Common myeloid progenitor, CD34-positive (primary cell): Measurements from ENCODE around the gene ADAT2. TPM values are rescaled to one million over a fixed set of nuclear protein-coding genes. Genes with fewer than 3 reads are reported as not detected.

ENCODE experiments used
- CTCF ChIA-PET: fragments of 350-600 bp; sonication (Branson Sonifier 250); formaldehyde crosslinking; loops from one replicate; lab custom pipeline; 2021; ENCODE audit warnings: antibody characterized with exemption; lab: Charles Lee
- POLR2A ChIA-PET: fragments of 350-600 bp; sonication (Branson Sonifier 250); formaldehyde crosslinking; loops from one replicate; lab custom pipeline; 2021; ENCODE audit warnings: antibody characterized with exemption; lab: Charles Lee
- DNase-seq, 3 donors: peaks; one replicate each; pipeline versions ENCODE4 v3.0.0 to v3.0.0-alpha.2; 2013
- H3K27ac ChIP-seq, 2 experiments: 1 replicate in 1 of 2; 2 replicates in 1 of 2; pipeline ENCODE4 v1.7.0; 2013; ENCODE audit warnings: inconsistent platforms in 2 of 2, low read length in 2 of 2, mild to moderate bottlenecking in 2 of 2, low read depth in 1 of 2, moderate library complexity in 1 of 2; ENCODE audit not compliant: severe bottlenecking in 2 of 2, insufficient read depth in 1 of 2, poor library complexity in 1 of 2
- H3K27me3 ChIP-seq, 5 experiments: replicated peaks in 2 of 5; 1 replicate in 3 of 5; 2 replicates in 2 of 5; pipeline versions ENCODE4 v1.6.1 to v1.7.0; 2013; ENCODE audit warnings: low read length in 4 of 5, mild to moderate bottlenecking in 2 of 5, moderate library complexity in 2 of 5, inconsistent platforms in 1 of 5; ENCODE audit not compliant: insufficient read depth in 5 of 5, control insufficient read depth in 4 of 5
- H3K36me3 ChIP-seq, 4 experiments: 1 replicate in 2 of 4; 2 replicates in 2 of 4; pipeline versions ENCODE4 v1.6.1 to v1.7.0; 2013; ENCODE audit warnings: low read length in 3 of 4, control low read depth in 1 of 4, mild to moderate bottlenecking in 1 of 4; ENCODE audit not compliant: control insufficient read depth in 4 of 4, insufficient read depth in 4 of 4
- H3K4me1 ChIP-seq, 4 experiments: 1 replicate in 3 of 4; 2 replicates in 1 of 4; pipeline versions ENCODE4 v1.6.1 to v1.7.1; 2013; ENCODE audit warnings: low read length in 3 of 4, mild to moderate bottlenecking in 3 of 4, control low read depth in 1 of 4, inconsistent platforms in 1 of 4, moderate library complexity in 1 of 4; ENCODE audit not compliant: control insufficient read depth in 4 of 4, insufficient read depth in 4 of 4; ENCODE audit errors: control extremely low read depth in 1 of 4
- H3K4me3 ChIP-seq, 7 experiments: 1 replicate in 4 of 7; 2 replicates in 3 of 7; pipeline versions ENCODE4 v1.5.1 to v1.7.0; 2013; ENCODE audit warnings: mild to moderate bottlenecking in 7 of 7, low read length in 6 of 7, moderate library complexity in 6 of 7, inconsistent platforms in 2 of 7, low read depth in 2 of 7, control low read depth in 1 of 7; ENCODE audit not compliant: insufficient read depth in 4 of 7, control insufficient read depth in 1 of 7; ENCODE audit errors: extremely low read depth in 1 of 7
- H3K9me3 ChIP-seq, 5 experiments: 1 replicate in 4 of 5; 2 replicates in 1 of 5; pipeline versions ENCODE4 v1.6.1 to v1.7.1; 2013; ENCODE audit warnings: low read length in 4 of 5, mild to moderate bottlenecking in 2 of 5, inconsistent platforms in 1 of 5, low read depth in 1 of 5, moderate library complexity in 1 of 5; ENCODE audit not compliant: control insufficient read depth in 4 of 5, insufficient read depth in 2 of 5; ENCODE audit errors: control extremely low read depth in 1 of 5
- WGBS: methylation state at CpG from one replicate; pipeline ENCODE4 v1.1.5; 2013; ENCODE audit not compliant: insufficient coverage; 5-methylcytosine and 5-hydroxymethylcytosine counted together
- polyA plus RNA-seq: library from polyadenylated mRNA; unstranded; fragments of 120-200 nt; gene quantifications from one replicate; pipeline ENCODE4 v1.2.1, GENCODE V29; 2013

The ADAT2 gene
- 36.5 TPM for polyA plus RNA-seq

DNA sequence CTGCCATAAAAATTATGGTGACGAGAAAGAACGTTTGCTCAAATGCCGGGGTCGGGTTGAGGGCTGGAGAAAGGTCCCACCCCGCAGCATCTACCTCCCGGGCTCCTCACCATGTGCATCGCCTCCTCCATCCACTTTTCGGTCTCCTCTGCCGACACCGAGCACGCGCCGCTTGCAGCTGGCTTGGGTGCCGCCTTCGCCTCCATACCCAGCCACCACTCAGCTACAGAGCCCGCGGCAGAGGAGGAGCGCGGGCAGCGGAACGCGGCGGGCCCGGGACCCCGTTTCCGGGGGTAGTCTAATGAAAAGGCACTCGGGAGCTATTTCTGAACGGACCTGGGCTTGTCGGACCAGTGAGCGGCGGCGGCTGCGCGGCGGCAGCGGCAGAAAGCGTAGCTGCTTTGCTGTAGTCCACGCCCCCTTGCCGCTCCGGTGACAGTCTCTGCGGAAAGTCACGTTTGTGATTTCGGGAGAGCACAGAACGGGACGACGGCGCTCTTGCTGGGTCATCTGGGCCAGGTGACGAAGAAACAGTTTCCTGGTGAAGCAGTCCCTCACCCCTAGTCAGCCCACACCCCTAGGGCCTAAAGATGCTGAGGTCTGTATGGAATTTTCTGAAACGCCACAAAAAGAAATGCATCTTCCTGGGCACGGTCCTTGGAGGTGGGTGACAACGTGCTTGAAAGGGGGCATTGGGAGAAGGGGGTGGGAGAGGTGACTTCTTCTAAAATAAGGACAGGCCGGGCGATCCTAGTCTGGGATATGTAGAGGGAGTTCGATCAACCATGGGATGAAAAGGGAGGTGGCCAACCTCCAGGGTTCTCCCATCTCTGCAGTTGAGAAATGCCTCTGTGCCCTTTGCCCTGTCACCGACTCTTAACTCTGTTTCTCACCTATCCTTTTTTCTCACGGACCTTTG lies at the start of gene ADAT2, which contains the start of gene PEX3:
TSS of gene ADAT2 (minus strand) at position 243 of the 919 bp plus-strand sequence. CDS start at position 206, 37 bp downstream.
TSS of gene PEX3 (plus strand) at position 353 of the 919 bp plus-strand sequence. CDS start at position 591, 238 bp downstream.
- peak; percentile 96 to 97 (median 96) for DNase-seq
- peaks cover 0 to 3% (median under 1%) of the 10 kb centered on the region in 4 experiments for H3K36me3 ChIP-seq

DNA sequence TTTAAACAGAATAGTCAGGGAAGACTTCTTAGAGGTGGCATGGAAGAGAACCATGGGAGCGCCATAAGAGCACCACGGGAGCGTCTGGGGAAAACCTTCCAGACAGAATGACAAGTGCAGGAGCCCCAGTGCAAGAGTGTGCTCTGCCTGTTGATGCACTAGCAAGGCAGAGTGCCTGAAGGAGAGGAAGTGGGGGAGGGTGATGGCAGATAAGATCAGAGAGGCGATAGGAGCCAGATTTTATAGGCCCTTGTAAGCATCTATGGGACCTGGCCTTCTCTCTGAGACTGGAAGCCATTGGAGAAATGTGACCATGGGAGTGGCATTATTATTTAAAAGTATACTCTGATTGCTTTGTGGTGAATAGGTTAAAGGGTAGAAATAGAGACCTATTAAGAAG lies 47.9 kb upstream of the ADAT2 start:
- 78% methylated on average over 4 of the region's 4 CpGs for WGBS
- H3K4me3 ChIP-seq = no peak overlapping the region
- ChIA-PET CTCF (interaction anchor here (2.1 kb wide), 1 partner anchor 14 kb away, joined by 6 read pairs; the partner anchor contains the start of gene FUCA2), POLR2A (no interaction called here)
- DNase-seq = no peak
- peaks cover 5 to 19% (median 11%) of the 10 kb centered on the region in 4 experiments for H3K36me3 ChIP-seq
- H3K4me1 ChIP-seq = peaks cover 0 to 5% (median 2%) of the 10 kb centered on the region in 4 experiments
- H3K27me3 ChIP-seq = no peaks in the 10 kb centered on the region
- H3K27ac ChIP-seq = no peak overlapping the region
- no peaks in the 10 kb centered on the region for H3K9me3 ChIP-seq

More for the DNA sequence above, at the start of gene ADAT2, which contains the start of gene PEX3:
- under 1% methylated on average over 46 of the region's 56 CpGs for WGBS
- Histone ChIP-seq H3K9me3 (no peaks in the 10 kb centered on the region), H3K27ac (peak within 1 kb of the TSS; percentile 71 to 88), H3K27me3 (no peaks in the 10 kb centered on the region), H3K4me3 (peak within 1 kb of the TSS; percentile 70 to 99 (median 92)), H3K4me1 (peaks cover 13 to 32% (median 24%) of the 10 kb centered on the region in 4 experiments)
- ChIA-PET POLR2A (interaction anchor here (0.5 kb wide), 1 partner anchor 565 kb away, joined by 3 read pairs; no protein-coding TSS in a partner anchor), CTCF (interaction anchor here (1.4 to 1.8 kb wide), 2 partner anchors 17 to 25 kb away, joined by 3 to 4 read pairs; no protein-coding TSS in a partner anchor)

DNA sequence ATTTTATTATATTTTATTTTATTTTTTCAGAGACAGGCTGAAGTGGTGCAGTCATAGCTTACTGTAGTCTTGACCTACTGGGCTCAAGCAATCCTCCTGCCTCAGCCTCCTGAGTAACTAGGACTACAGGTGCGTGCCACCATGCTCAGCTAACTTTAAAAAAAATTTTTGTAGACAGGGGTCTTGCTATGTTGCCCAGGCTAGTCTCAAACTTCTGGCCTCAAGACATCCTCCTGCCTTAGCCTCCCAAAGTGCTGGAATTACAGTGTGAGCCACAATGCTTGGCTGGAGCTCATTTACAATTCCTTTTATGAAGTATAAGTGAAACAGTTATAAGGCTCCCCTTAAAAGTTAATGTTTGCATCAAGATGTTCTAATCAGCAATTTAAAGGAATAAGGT lies 46.5 kb upstream of the ADAT2 start:
- no peaks in the 10 kb centered on the region for H3K9me3 ChIP-seq
- no peak for DNase-seq
- no peak overlapping the region for H3K4me3 ChIP-seq
- H3K4me1 ChIP-seq = peaks cover 0 to 5% (median 2%) of the 10 kb centered on the region in 4 experiments
- no peaks in the 10 kb centered on the region for H3K27me3 ChIP-seq
- no peak overlapping the region for H3K27ac ChIP-seq
- ChIA-PET POLR2A (no interaction called here), CTCF (interaction anchor here (1.5 to 2.1 kb wide), 3 partner anchors 12 to 15 kb away, joined by 3 to 6 read pairs (median 5); partner anchors contain the start of gene FUCA2)
- 100% methylated on average over 1 of the region's 1 CpG for WGBS
- H3K36me3 ChIP-seq = peaks cover 5 to 10% (median 8%) of the 10 kb centered on the region in 4 experiments

DNA sequence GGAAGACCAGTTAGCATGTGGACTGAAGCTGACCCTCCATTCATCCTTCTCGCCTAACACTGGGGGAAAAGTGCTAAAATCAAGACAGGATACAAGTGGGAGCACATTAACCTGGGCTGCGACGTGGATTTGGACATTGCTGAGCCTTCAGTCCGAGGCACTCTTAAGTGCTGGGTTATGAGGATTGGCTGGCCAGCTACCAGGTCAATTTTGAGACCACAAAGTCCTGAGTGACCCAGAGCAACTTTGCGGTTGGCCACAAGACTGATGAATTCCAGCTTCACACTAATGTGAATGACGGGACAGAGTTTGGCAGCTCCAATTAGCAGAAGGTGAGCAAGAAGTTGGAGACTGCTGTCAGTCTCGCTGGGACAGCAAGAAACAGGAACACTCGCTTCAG lies 40.3 kb upstream of the ADAT2 start:
- Histone ChIP-seq H3K4me3 (no peak overlapping the region), H3K27me3 (no peaks in the 10 kb centered on the region), H3K4me1 (no peaks in the 10 kb centered on the region), H3K27ac (no peak overlapping the region), H3K36me3 (peaks cover 0 to 6% (median 2%) of the 10 kb centered on the region in 4 experiments), H3K9me3 (no peaks in the 10 kb centered on the region)
- WGBS = 98% methylated on average over 8 of the region's 8 CpGs
- no peak for DNase-seq
- CTCF ChIA-PET = interaction anchor here (0.7 to 1.3 kb wide), 3 partner anchors 12 to 22 kb away, joined by 3 to 5 read pairs (median 4); partner anchors contain the start of gene FUCA2
- POLR2A ChIA-PET = no interaction called here

DNA sequence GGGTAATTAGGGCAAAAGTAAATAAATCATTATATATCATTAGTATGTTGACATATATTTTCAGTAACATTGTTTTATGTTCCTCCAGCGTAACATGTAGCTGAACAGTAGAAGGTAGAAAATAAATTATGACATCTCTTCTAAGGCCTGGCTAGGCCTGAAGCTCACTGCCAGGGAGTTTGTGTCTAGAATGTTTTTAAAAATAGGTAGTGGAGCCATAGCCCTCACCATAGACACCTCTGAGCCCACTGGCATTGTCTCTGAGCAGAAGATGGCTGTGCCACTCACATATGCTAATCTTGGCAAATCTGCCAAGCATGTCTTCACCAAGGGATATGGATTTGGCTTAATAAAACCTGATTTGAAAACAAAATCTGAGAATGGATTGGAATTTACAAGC lies 39.7 kb upstream of the ADAT2 start:
- H3K27ac ChIP-seq = no peak overlapping the region
- no peak overlapping the region for H3K4me3 ChIP-seq
- H3K36me3 ChIP-seq = peaks cover 0 to 7% (median 3%) of the 10 kb centered on the region in 4 experiments
- H3K27me3 ChIP-seq = no peaks in the 10 kb centered on the region
- no peak for DNase-seq
- H3K9me3 ChIP-seq = no peaks in the 10 kb centered on the region
- ChIA-PET CTCF (interaction anchor here (0.7 to 1.1 kb wide), 2 partner anchors 12 to 22 kb away, joined by 3 to 4 read pairs; partner anchors contain the start of gene FUCA2), POLR2A (no interaction called here)
- no peaks in the 10 kb centered on the region for H3K4me1 ChIP-seq
- no CpG with 5 or more reads among the region's 1 CpG for WGBS

DNA sequence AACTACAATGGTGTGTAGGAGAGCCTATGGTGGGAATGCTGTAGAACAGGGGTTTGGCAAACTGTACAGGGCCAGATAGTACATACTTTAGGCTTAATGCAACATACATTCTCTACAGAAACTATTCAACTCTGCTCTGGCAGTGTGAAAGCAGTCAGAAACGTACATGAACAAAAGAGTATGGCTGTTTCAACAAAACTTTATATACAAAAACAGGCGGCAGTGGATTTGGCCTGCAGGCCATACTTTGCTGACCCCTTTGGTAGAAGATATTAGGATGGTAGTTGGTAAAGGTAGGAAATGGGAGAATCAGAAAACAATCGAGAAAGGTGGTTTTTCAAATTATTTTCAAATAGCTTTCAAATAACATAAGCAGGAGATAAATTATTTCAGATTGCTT lies 36.3 kb upstream of the ADAT2 start:
- CTCF ChIA-PET = interaction anchor here (1.4 kb wide), 1 partner anchor 18 kb away, joined by 7 read pairs; no protein-coding TSS in a partner anchor
- H3K27me3 ChIP-seq = no peaks in the 10 kb centered on the region
- no peak for DNase-seq
- no peaks in the 10 kb centered on the region for H3K9me3 ChIP-seq
- H3K4me3 ChIP-seq = no peak overlapping the region
- H3K27ac ChIP-seq = no peak overlapping the region
- WGBS = no CpG with 5 or more reads among the region's 3 CpGs
- H3K36me3 ChIP-seq = peaks cover 0 to 6% (median 3%) of the 10 kb centered on the region in 4 experiments
- H3K4me1 ChIP-seq = no peaks in the 10 kb centered on the region
- POLR2A ChIA-PET = no interaction called here
